GM12872 (cell line): ENCODE data around the gene ASGR2.

Source experiments
- TF ChIP-seq, protein P1 (sequence below): IDR thresholded peaks from 3 replicates; pipeline ENCODE4 v1.5.1; 2011; ENCODE audit warnings: low read depth, mild to moderate bottlenecking, low read length, moderate library complexity; ENCODE audit not compliant: insufficient read depth

ASGR2 gene

DNA sequence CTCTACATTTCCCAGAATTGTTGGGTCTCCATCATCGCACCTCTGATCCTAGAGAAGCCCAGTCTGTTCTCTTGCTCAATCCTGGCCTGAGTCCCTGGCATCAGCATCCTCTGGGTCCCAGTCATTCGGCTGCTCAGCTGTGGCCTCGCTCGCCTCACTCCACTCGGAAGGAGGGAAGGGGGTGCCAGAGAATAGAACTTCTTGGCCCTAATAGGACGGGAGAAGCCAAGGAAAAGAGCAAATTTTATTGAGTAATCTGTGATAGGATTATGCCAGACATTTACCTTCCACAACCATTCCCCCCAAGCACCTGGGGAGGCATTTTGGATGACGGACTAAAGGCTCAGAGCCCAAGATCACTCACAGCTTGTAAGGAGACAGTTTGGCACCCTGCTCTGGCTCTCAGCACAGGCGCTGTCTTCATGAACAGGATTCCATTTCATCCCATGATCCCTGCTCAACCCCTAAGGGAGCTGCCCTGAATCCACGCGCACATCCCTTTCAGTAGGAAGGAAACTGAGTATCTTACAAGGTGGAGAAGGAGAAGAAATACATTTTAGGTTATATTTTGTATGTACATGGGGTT is 34.1 kb downstream of the ASGR2 start:
- TF ChIP-seq, protein P1, sequence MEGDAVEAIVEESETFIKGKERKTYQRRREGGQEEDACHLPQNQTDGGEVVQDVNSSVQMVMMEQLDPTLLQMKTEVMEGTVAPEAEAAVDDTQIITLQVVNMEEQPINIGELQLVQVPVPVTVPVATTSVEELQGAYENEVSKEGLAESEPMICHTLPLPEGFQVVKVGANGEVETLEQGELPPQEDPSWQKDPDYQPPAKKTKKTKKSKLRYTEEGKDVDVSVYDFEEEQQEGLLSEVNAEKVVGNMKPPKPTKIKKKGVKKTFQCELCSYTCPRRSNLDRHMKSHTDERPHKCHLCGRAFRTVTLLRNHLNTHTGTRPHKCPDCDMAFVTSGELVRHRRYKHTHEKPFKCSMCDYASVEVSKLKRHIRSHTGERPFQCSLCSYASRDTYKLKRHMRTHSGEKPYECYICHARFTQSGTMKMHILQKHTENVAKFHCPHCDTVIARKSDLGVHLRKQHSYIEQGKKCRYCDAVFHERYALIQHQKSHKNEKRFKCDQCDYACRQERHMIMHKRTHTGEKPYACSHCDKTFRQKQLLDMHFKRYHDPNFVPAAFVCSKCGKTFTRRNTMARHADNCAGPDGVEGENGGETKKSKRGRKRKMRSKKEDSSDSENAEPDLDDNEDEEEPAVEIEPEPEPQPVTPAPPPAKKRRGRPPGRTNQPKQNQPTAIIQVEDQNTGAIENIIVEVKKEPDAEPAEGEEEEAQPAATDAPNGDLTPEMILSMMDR: no peak

DNA sequence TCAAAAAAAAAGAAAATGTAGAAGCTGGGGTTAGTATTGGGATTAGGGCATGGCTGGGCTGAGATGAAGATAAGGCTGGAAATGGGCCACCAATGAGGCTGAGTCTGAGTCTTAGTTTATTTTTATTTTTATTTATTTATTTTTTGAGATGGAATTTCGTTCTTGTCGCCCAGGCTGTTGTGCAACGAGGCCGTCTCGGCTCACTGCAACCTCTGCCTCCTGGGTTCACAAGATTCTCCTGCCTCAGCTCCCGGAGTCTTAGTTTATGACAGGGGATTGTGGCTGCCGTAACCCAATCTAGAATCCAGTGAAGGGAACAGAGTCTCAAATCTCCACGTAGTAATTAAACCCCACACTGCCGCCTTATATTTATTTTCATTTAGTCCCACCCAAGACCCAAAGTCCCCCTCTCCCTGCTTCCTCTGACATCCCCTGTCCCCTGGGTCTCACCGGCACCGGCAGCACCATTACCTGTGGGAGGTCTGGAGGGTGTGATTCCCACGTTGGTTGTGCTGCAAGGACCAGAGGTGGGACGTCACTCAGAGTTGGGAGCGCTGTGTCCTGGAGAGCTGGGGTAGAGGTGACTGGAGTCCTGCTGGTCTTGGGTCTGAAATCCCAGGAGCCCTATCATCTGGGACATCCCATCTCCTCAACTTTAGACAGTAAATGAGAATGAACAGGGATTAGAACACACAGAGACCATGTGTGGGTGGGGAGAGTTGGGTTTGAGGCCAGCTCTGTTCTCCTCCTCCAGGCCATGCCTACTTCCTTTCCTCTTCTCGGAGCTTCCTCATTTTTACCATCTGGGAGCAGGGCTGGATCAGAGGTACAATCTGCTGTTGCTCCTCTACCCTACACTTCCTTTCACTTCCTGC is 34.8 kb downstream of the ASGR2 start, which contains the start of gene CLEC10A:
TSS of gene CLEC10A (minus strand) at position 671 of the 875 bp plus-strand sequence. CDS start 1,439 bp downstream, outside the sequence.
- TF ChIP-seq, protein P1: no peak

DNA sequence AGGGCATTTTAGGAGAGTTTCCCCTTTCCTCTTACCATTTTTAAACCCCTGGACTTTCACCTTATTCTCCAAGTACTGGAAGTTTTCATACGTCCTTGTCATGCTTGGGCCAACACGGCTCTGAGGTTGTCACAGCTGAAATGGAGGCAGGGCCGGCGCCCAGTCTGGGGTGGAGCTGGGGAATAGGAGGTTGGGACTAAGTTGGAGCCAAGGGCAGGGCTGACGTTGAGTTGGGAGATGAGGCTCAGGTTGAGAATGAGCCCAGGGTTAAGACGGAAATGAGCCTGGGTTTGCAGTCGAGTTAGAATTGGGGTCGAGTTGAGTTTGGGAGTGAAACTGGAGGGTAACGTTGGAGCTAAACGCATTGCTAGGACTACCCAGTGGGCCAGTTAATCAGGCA is 35.9 kb downstream of the ASGR2 start:
- TF ChIP-seq, protein P1: no peak

DNA sequence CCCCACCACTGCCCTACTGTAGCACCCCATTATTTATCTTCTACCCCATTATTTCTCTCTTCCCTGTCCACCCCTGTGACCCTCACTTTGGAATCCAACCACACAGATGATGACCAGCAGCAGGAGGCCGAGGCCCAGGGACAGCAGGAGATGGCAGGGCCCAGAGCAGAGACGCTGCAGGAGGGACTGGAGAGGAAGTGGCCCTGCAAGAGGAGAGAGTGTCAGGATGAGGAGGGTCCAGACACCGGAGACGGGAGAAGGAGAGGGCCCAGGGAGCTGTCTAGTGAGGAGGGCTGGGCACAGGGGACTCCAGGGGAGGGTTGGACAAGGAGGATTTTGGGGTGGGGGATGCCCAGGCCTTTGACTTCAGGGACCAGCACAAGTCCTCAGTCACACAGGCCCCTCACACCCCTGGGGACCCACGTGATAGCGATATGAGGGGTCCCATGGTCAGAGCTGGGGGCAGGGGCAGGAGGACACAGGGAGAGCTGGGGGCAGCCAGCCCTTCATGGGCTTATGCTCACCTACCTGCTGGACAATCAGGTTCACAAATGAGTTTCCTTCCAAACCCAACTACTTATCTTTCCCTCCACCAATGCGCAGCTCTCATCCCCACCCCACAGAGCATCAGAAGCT is 36.6 kb downstream of the ASGR2 start:
- TF ChIP-seq, protein P1: no peak

DNA sequence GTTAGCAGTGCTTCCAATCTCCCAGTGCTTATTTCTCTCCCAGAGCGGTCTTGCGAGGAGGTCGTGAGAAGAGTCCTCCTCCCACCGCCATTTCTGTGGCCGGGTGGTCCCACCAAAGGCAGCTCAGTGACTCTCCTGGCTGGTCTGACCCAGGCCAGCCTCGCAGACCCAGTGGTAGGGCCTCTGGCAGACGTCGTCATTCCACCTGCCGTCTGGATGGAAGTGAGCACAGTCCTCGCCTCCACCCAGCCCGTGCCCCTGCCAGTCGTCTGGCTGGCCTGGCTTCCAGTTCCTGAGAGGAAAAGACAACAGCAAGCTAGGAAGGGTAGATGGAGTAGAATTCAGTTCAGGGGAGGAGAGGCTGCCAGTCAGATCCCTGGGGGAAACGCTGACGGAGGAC is 39.7 kb downstream of the ASGR2 start:
- TF ChIP-seq, protein P1: no peak

DNA sequence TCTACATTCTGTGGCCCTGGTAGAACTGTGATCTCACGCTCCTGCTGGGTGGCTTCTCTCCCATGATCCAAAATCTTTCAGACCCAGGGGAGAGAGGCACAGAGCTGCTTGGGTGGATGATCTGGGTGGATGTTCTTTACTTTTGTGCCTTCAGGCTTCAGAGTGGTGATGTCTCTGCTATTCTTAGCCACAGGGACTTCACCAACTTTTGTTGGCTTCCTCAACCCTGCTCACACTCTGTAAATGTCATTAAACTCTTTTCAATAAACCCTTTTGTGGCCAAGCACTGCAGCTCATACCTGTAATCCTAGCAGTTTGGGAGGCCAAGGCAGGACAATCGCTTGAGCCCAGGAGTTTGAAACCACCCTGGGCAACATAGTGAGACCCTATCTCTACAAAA is 42.2 kb downstream of the ASGR2 start:
- TF ChIP-seq, protein P1: no peak

DNA sequence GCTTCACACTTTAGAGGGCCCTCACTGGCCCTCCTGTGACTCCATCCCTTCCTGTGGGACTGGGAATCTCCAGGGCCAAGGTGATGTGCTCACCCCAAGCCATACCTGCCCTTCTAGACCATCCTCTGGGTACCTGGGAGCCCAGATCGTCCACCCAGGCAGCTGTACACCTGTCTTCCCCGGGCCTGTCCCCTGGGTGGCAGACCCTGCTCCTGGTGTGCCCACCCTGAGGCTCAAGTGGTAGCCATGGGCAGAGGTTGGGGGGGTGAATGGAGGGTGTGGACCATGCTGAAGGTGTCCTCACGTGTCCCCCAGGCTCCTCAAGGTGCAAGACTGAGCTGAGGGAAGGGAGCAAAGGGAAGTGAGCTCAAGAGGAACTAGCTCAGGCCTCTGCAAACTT is 43.9 kb downstream of the ASGR2 start:
- TF ChIP-seq, protein P1: no peak
